ENCODE data around the gene SSNA1.

- no peak for TF ChIP-seq CTCF (tag by site-specific recombination; IDR thresholded peaks at IDR 0.05)
- TF ChIP-seq BCL11B (tag by site-specific recombination; IDR thresholded peaks at IDR 0.05; ENCODE audit: low read depth) = no peak
- no peak for TF ChIP-seq ZNF837 (tag by site-specific recombination; IDR thresholded peaks at IDR 0.05)
- no peak for TF ChIP-seq YY1 (tag by site-specific recombination; IDR thresholded peaks at IDR 0.05)
- TF ChIP-seq MYNN (tag by site-specific recombination; IDR thresholded peaks at IDR 0.05; ENCODE audit: borderline replicate concordance) = no peak
- TF ChIP-seq ZNF366 (tag by site-specific recombination; conservative IDR thresholded peaks at IDR 0.05) = no peak
- no peak for TF ChIP-seq ZNF501 (tag by site-specific recombination; IDR thresholded peaks at IDR 0.05)
- no peak for TF ChIP-seq ZNF423 (tag by site-specific recombination; IDR thresholded peaks at IDR 0.05)
These were observed 19.9 kb upstream of the SSNA1 start for GRCh38 chr9:137168573-137168903.

Data from HEK293 (cell line).